Lower leg skin (tissue), 3 donors: Measurements from ENCODE around the gene FAM174B.

Source experiments
- CTCF ChIP-seq, 3 donors: fragments of 450-650 bp; IDR thresholded peaks; one replicate each; pipeline ENCODE4 v1.5.1; 2016; ENCODE audit warnings: antibody characterized with exemption in 3 of 3, mild to moderate bottlenecking in 3 of 3, moderate library complexity in 2 of 3
- POLR2A ChIP-seq, 2 donors: fragments of 450-650 bp; IDR thresholded peaks; one replicate each; pipeline ENCODE4 v1.6.1; 2016 to 2017; ENCODE audit warnings: antibody characterized with exemption in 2 of 2, mild to moderate bottlenecking in 1 of 2, moderate library complexity in 1 of 2

- TF ChIP-seq CTCF (IDR thresholded peaks at IDR 0.05) (no peak), POLR2A (IDR thresholded peaks at IDR 0.05) (no peak)
Measured at GRCh38 chr15:92674347-92674746, 18.8 kb upstream of the FAM174B start.
